K562 treated with DMSO at 1 percent for 4 hours (cell line): Measurements from ENCODE around the gene OR4N2. TPM values are rescaled to one million over a fixed set of nuclear protein-coding genes. Genes with fewer than 3 reads are reported as not detected.

Experiments
- total RNA-seq: library from RNA; unstranded; fragments of 300-600 nt; gene quantifications from 2 replicates; pipeline ENCODE4 v1.2.3, GENCODE V29; 2022; ENCODE audit not compliant: insufficient read depth

OR4N2 gene
- not detected in 2 replicates for total RNA-seq

GRCh38 chr14:19803470-19803869 is at the start of gene OR4N2:
Gene OR4N2, plus strand, starts transcription at chr14:19803770. Its CDS starts 23,679 bp downstream, at chr14:19827449.

GRCh38 chr14:19773204-19773603 is 30.4 kb upstream of the OR4N2 start, which contains the start of gene OR4M1:
Gene OR4M1, plus strand, starts transcription at chr14:19773504. Its CDS starts 6,819 bp downstream, at chr14:19780323.

GRCh38 chr14:19874842-19875241 is 71.3 kb downstream of the OR4N2 start, which contains the start of gene OR4K2:
Gene OR4K2, plus strand, starts transcription at chr14:19875142. Its CDS starts 1,126 bp downstream, at chr14:19876268.

Other genes with a start within 250 kb of the OR4N2 start
- not detected in 2 replicates for gene OR11H2, start 89.9 kb upstream of the OR4N2 start, total RNA-seq
- gene OR4Q3, start 60.2 kb upstream of the OR4N2 start, total RNA-seq: not detected in 2 replicates
- gene OR4M1, start 30.3 kb upstream of the OR4N2 start, total RNA-seq: not detected in 2 replicates
- gene OR4K2, start 71.4 kb downstream of the OR4N2 start, total RNA-seq: not detected in 2 replicates
- gene OR4K5, start 116.8 kb downstream of the OR4N2 start, total RNA-seq: not detected in 2 replicates
- not detected in 2 replicates for gene OR4K1, start 127.1 kb downstream of the OR4N2 start, total RNA-seq
- gene OR4K15, start 171.8 kb downstream of the OR4N2 start, total RNA-seq: not detected in 2 replicates
- not detected in 2 replicates for gene OR4Q2, start 198.4 kb downstream of the OR4N2 start, total RNA-seq
- gene OR4K14, start 215.5 kb downstream of the OR4N2 start, total RNA-seq: not detected in 2 replicates
- not detected in 2 replicates for gene OR4K13, start 232.3 kb downstream of the OR4N2 start, total RNA-seq